Measurements from ENCODE around the gene HSF5. TPM values are rescaled to one million over a fixed set of nuclear protein-coding genes. Genes with fewer than 3 reads are reported as not detected.

The HSF5 gene
- total and polyA plus RNA-seq, 2 donors (not counting 1 experiment from before 2014, with no cell fraction given) = 2.2 to 5.1 TPM

GRCh38 chr17:58386708-58387107 is 101.5 kb downstream of the HSF5 start:
- Histone ChIP-seq H3K4me3 (ENCODE audit: control extremely low read depth in 1 of 5, extremely low read depth in 1 of 5, insufficient read depth in 1 of 5, low read depth in 2 of 5, low read length in 4 of 5) (no peak overlapping the region), H3K9ac (ENCODE audit: low read length) (no peak overlapping the region), H3K79me2 (ENCODE audit: control insufficient read depth, insufficient read depth, low read length) (no peaks in the 10 kb centered on the region), H3K27me3 (replicated peaks in 1 of 4; ENCODE audit: control extremely low read depth in 1 of 4, control insufficient read depth in 3 of 4, insufficient read depth in 4 of 4, low read length in 3 of 4) (no peaks in the 10 kb centered on the region), H3K36me3 (replicated peaks in 1 of 2; ENCODE audit: control extremely low read depth in 1 of 2, control insufficient read depth in 1 of 2, extremely low read depth in 1 of 2, insufficient read depth in 2 of 2, low read length in 1 of 2) (no peaks in the 10 kb centered on the region), H2AFZ (ENCODE audit: insufficient read depth, low read depth, low read length, poor library complexity, severe bottlenecking) (no peak overlapping the region), H3K4me2 (replicated peaks; ENCODE audit: low read depth, low read length, poor library complexity, severe bottlenecking) (no peak overlapping the region), H3K9me3 (ENCODE audit: control extremely low read depth in 1 of 3, control insufficient read depth in 2 of 3, insufficient read depth in 1 of 3, low read length in 2 of 3) (no peaks in the 10 kb centered on the region), H3K27ac (ENCODE audit: low read length in 2 of 2) (no peak overlapping the region), H4K20me1 (ENCODE audit: control insufficient read depth, insufficient read depth, low read length, poor library complexity, severe bottlenecking) (no peaks in the 10 kb centered on the region), H3K4me1 (ENCODE audit: control insufficient read depth in 2 of 2, insufficient read depth in 2 of 2, low read length in 2 of 2) (peaks cover 13 to 15% of the 10 kb centered on the region in 2 donors)
- TF ChIP-seq CTCF (IDR thresholded peaks at IDR 0.05) = no peak
- no peak for TF ChIP-seq EZH2 (IDR thresholded peaks at IDR 0.05; ENCODE audit: borderline replicate concordance, insufficient read depth, low read depth, low read length, poor library complexity, severe bottlenecking)
- ChIA-PET CTCF (no interaction called here), POLR2A (no interaction called here)
- no CpG with 5 or more reads among the region's 3 CpGs for WGBS (ENCODE audit: insufficient coverage)
- Mint-ChIP-seq H3K9me3 (ENCODE audit: insufficient read depth) (no peaks in the 10 kb centered on the region), H3K4me3 (no peak overlapping the region), H3K27ac (no peak overlapping the region), H3K27me3 (no peaks in the 10 kb centered on the region), H3K4me1 (peaks cover 27% of the 10 kb centered on the region)
- no peak for ATAC-seq (ENCODE audit: low read depth)
- no peak for DNase-seq
- intact Hi-C loops (cut with micrococcal nuclease) = no loop called here

DNA sequence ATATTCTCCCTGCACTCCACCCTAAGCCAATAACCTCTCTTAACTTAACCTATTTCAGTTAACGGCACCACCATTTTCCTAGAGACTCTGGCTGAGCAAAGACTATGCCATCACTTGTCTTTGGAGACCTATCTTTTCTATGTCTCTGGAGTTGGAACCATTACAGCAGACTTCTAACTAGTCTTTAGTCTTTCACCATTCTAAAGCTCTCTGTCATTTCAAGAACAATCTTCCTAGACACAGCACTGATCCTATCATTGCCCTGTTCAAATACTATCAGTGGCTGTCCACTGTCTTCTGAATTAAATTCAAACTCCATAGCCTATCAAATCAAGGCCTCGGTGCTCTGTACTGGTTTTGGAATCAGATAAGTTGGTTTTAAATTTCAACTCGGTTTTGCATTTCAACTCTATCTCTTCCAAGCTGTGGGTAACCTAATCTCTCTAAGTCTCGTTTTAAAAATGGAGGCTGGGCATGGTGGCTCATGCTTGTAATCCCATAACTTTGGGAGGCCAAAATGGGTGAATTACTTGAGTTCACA is 102.8 kb downstream of the HSF5 start:
- Histone ChIP-seq H3K4me3 (ENCODE audit: control extremely low read depth in 1 of 5, extremely low read depth in 1 of 5, insufficient read depth in 1 of 5, low read depth in 2 of 5, low read length in 4 of 5) (no peak overlapping the region), H4K20me1 (ENCODE audit: control insufficient read depth, insufficient read depth, low read length, poor library complexity, severe bottlenecking) (no peaks in the 10 kb centered on the region), H3K9ac (ENCODE audit: low read length) (no peak overlapping the region), H3K4me2 (replicated peaks; ENCODE audit: low read depth, low read length, poor library complexity, severe bottlenecking) (no peak overlapping the region), H3K36me3 (replicated peaks in 1 of 2; ENCODE audit: control extremely low read depth in 1 of 2, control insufficient read depth in 1 of 2, extremely low read depth in 1 of 2, insufficient read depth in 2 of 2, low read length in 1 of 2) (no peaks in the 10 kb centered on the region), H3K4me1 (ENCODE audit: control insufficient read depth in 2 of 2, insufficient read depth in 2 of 2, low read length in 2 of 2) (peaks cover 15 to 16% of the 10 kb centered on the region in 2 donors), H2AFZ (ENCODE audit: insufficient read depth, low read depth, low read length, poor library complexity, severe bottlenecking) (no peak overlapping the region), H3K27me3 (replicated peaks in 1 of 4; ENCODE audit: control extremely low read depth in 1 of 4, control insufficient read depth in 3 of 4, insufficient read depth in 4 of 4, low read length in 3 of 4) (no peaks in the 10 kb centered on the region), H3K9me3 (ENCODE audit: control extremely low read depth in 1 of 3, control insufficient read depth in 2 of 3, insufficient read depth in 1 of 3, low read length in 2 of 3) (no peaks in the 10 kb centered on the region), H3K27ac (ENCODE audit: low read length in 2 of 2) (no peak overlapping the region), H3K79me2 (ENCODE audit: control insufficient read depth, insufficient read depth, low read length) (no peaks in the 10 kb centered on the region)
- no peak overlapping the region for H3K4me3 Mint-ChIP-seq
- DNase-seq (no peak), ATAC-seq (ENCODE audit: low read depth) (no peak)
- ChIA-PET CTCF (no interaction called here), POLR2A (no interaction called here)
- peaks cover 28% of the 10 kb centered on the region for H3K4me1 Mint-ChIP-seq
- 87% methylated on average over 2 of the region's 4 CpGs for WGBS (ENCODE audit: insufficient coverage)
- intact Hi-C loops (cut with micrococcal nuclease) = no loop called here
- no peak for TF ChIP-seq CTCF (IDR thresholded peaks at IDR 0.05)
- no peaks in the 10 kb centered on the region for H3K27me3 Mint-ChIP-seq
- no peak overlapping the region for H3K27ac Mint-ChIP-seq
- no peaks in the 10 kb centered on the region for H3K9me3 Mint-ChIP-seq (ENCODE audit: insufficient read depth)
